Mesothelial cell of epicardium (in vitro differentiated cells): ENCODE data around the gene RND2. TPM values are rescaled to one million over a fixed set of nuclear protein-coding genes. Genes with fewer than 3 reads are reported as not detected.

Experiments used
- DNase-seq, 2 experiments: peaks; one replicate each; pipeline ENCODE4 v3.0.0; 2021; ENCODE audit warnings: low spot score in 2 of 2; ENCODE audit not compliant: unreplicated experiment in 2 of 2
- H3K27ac Mint-ChIP-seq: 2 replicates; pipeline ENCODE4 v1.8.0; 2021; ENCODE audit warnings: mixed read lengths
- H3K27me3 Mint-ChIP-seq: 2 replicates; pipeline ENCODE4 v1.8.0; 2021; ENCODE audit warnings: low read depth, mixed read lengths
- H3K36me3 Mint-ChIP-seq: 2 replicates; pipeline ENCODE4 v1.8.0; 2021; ENCODE audit warnings: mixed read lengths
- H3K4me1 Mint-ChIP-seq: 2 replicates; pipeline ENCODE4 v1.8.0; 2021; ENCODE audit warnings: mixed read lengths
- H3K4me3 Mint-ChIP-seq: 2 replicates; pipeline ENCODE4 v1.8.0; 2021; ENCODE audit warnings: mild to moderate bottlenecking, moderate library complexity, mixed read lengths
- H3K9me3 Mint-ChIP-seq: 2 replicates; pipeline ENCODE4 v1.8.0; 2021; ENCODE audit warnings: mixed read lengths
- CTCF ChIP-seq: fragments of 200-600 bp; sonication (generic); IDR thresholded peaks from one replicate; pipeline ENCODE4 v1.5.0; 2021; ENCODE audit warnings: antibody characterized with exemption; ENCODE audit not compliant: unreplicated experiment
- total RNA-seq: library from RNA; stranded (reverse); gene quantifications from 3 replicates; pipeline ENCODE4 v1.2.1, GENCODE V29; 2021

Gene RND2
- total RNA-seq, 1 donor from 2014 or later: 8.7 TPM

- peak; percentile 25 to 67 for DNase-seq
- peak overlapping the region; percentile 81 for H3K4me3 Mint-ChIP-seq
- peak; percentile 22 for TF ChIP-seq CTCF
- H3K27me3 Mint-ChIP-seq: no peaks in the 10 kb centered on the region
- H3K4me1 Mint-ChIP-seq: peaks cover 28% of the 10 kb centered on the region
- H3K27ac Mint-ChIP-seq: peak overlapping the region; percentile 96
- H3K9me3 Mint-ChIP-seq: no peaks in the 10 kb centered on the region
- H3K36me3 Mint-ChIP-seq: no peaks in the 10 kb centered on the region
These were observed 44.1 kb upstream of the RND2 start for GRCh38 chr17:42980766-42981397.

GRCh38 chr17:42982266-42982665 is 42.8 kb upstream of the RND2 start:
- no peak for DNase-seq
- no peak for TF ChIP-seq CTCF
- peaks cover 28% of the 10 kb centered on the region for H3K4me1 Mint-ChIP-seq
- H3K4me3 Mint-ChIP-seq: peak overlapping the region; percentile 81
- no peaks in the 10 kb centered on the region for H3K36me3 Mint-ChIP-seq
- no peaks in the 10 kb centered on the region for H3K9me3 Mint-ChIP-seq
- H3K27ac Mint-ChIP-seq: peak overlapping the region; percentile 25
- H3K27me3 Mint-ChIP-seq: no peaks in the 10 kb centered on the region

- H3K27me3 Mint-ChIP-seq: no peaks in the 10 kb centered on the region
- no peaks in the 10 kb centered on the region for H3K9me3 Mint-ChIP-seq
- H3K36me3 Mint-ChIP-seq: peaks cover 13% of the 10 kb centered on the region
- DNase-seq: no peak
- TF ChIP-seq CTCF: no peak
- no peak overlapping the region for H3K4me3 Mint-ChIP-seq
- H3K27ac Mint-ChIP-seq: no peak overlapping the region
- H3K4me1 Mint-ChIP-seq: peaks cover 15% of the 10 kb centered on the region
These were observed 39.8 kb upstream of the RND2 start for GRCh38 chr17:42985225-42985624.

- Mint-ChIP-seq H3K36me3 (peaks cover 22% of the 10 kb centered on the region), H3K27me3 (no peaks in the 10 kb centered on the region), H3K9me3 (no peaks in the 10 kb centered on the region), H3K4me3 (no peak overlapping the region), H3K4me1 (no peaks in the 10 kb centered on the region), H3K27ac (no peak overlapping the region)
- no peak for TF ChIP-seq CTCF
- DNase-seq: no peak
These were observed 35.9 kb upstream of the RND2 start for GRCh38 chr17:42989141-42989540.

- Mint-ChIP-seq H3K36me3 (peaks cover 22% of the 10 kb centered on the region), H3K4me3 (no peak overlapping the region), H3K27ac (no peak overlapping the region), H3K27me3 (no peaks in the 10 kb centered on the region), H3K4me1 (no peaks in the 10 kb centered on the region), H3K9me3 (no peaks in the 10 kb centered on the region)
- no peak for DNase-seq
- TF ChIP-seq CTCF: no peak
These were observed 35.0 kb upstream of the RND2 start for GRCh38 chr17:42989726-42990652.
